WTC11 (cell line): ENCODE measurements around the gene MTURN. TPM values are rescaled to one million over a fixed set of nuclear protein-coding genes. Genes with fewer than 3 reads are reported as not detected.

Source experiments
- ATAC-seq: fragments of 200-7000 bp; cut with Tn5 transposase; 2 replicates; pipeline ENCODE4 v1.10.0; 2021; ENCODE audit warnings: mild to moderate bottlenecking, moderate library complexity
- CTCF ChIA-PET: fragments of 300-600 bp; sonication (Branson Sonifier 250); formaldehyde crosslinking; loops from one replicate; lab custom pipeline; 2021; ENCODE audit warnings: antibody characterized with exemption; lab: Charles Lee
- POLR2A ChIA-PET: fragments of 350-600 bp; sonication (Branson Sonifier 250); formaldehyde crosslinking; loops from one replicate; lab custom pipeline; 2021; ENCODE audit warnings: antibody characterized with exemption; lab: Charles Lee
- DNase-seq: peaks from one replicate; pipeline ENCODE4 v3.0.0; 2021; ENCODE audit warnings: low spot score
- H3K27ac Mint-ChIP-seq: 2 replicates; pipeline ENCODE4 v1.8.0; 2021; ENCODE audit warnings: mixed read lengths
- H3K27me3 Mint-ChIP-seq: 2 replicates; pipeline ENCODE4 v1.8.0; 2021; ENCODE audit warnings: low read depth, mild to moderate bottlenecking, moderate library complexity, mixed read lengths
- H3K36me3 Mint-ChIP-seq: 2 replicates; pipeline ENCODE4 v1.8.0; 2021; ENCODE audit warnings: mixed read lengths
- H3K4me1 Mint-ChIP-seq: 2 replicates; pipeline ENCODE4 v1.8.0; 2022; ENCODE audit warnings: mixed read lengths
- H3K4me3 Mint-ChIP-seq: 2 replicates; pipeline ENCODE4 v1.8.0; 2021; ENCODE audit warnings: mild to moderate bottlenecking, moderate library complexity, mixed read lengths
- H3K9me3 Mint-ChIP-seq: 2 replicates; pipeline ENCODE4 v1.8.0; 2021; ENCODE audit warnings: mixed read lengths
- AR ChIP-seq: fragments of 250-450 bp; sonication (Bioruptor Pico); IDR thresholded peaks from 2 replicates; pipeline ENCODE4 v1.9.0; 2021; ENCODE audit warnings: mild to moderate bottlenecking
- ARID4B ChIP-seq: sonication (generic); formaldehyde crosslinking; IDR thresholded peaks from 2 replicates; pipeline ENCODE4 v1.8.0; 2023; ENCODE audit warnings: missing genetic modification reagents, mild to moderate bottlenecking, borderline replicate concordance
- ATF3 ChIP-seq: sonication (generic); formaldehyde crosslinking; conservative IDR thresholded peaks from 2 replicates; pipeline ENCODE4 v1.8.1; 2022; ENCODE audit warnings: mild to moderate bottlenecking, missing genetic modification reagents
- FOXJ3 ChIP-seq: sonication (generic); formaldehyde crosslinking; IDR thresholded peaks from 2 replicates; pipeline ENCODE4 v1.9.0; 2021; ENCODE audit warnings: missing genetic modification reagents, mild to moderate bottlenecking, borderline replicate concordance
- MXD4 ChIP-seq: fragments of 250-450 bp; sonication (Bioruptor Pico); IDR thresholded peaks from 2 replicates; pipeline ENCODE4 v1.8.0; 2021; ENCODE audit warnings: mild to moderate bottlenecking, moderate library complexity, borderline replicate concordance
- NR1H2 ChIP-seq: sonication (generic); formaldehyde crosslinking; IDR thresholded peaks from 2 replicates; pipeline ENCODE4 v1.9.0; 2021; ENCODE audit warnings: mild to moderate bottlenecking, moderate library complexity, missing genetic modification reagents
- OVOL2 ChIP-seq: fragments of 250-450 bp; sonication (Bioruptor Pico); IDR thresholded peaks from 2 replicates; pipeline ENCODE4 v1.9.0; 2021; ENCODE audit warnings: mild to moderate bottlenecking, borderline replicate concordance
- PRDM15 ChIP-seq: sonication (generic); formaldehyde crosslinking; IDR thresholded peaks from 2 replicates; pipeline ENCODE4 v1.8.0; 2022; ENCODE audit warnings: missing genetic modification reagents
- RELA ChIP-seq: sonication (generic); formaldehyde crosslinking; IDR thresholded peaks from 2 replicates; pipeline ENCODE4 v1.8.1; 2022; ENCODE audit warnings: missing genetic modification reagents, mild to moderate bottlenecking, borderline replicate concordance
- RORB ChIP-seq: fragments of 250-450 bp; sonication (Bioruptor Pico); IDR thresholded peaks from 2 replicates; pipeline ENCODE4 v1.9.0; 2021; ENCODE audit warnings: mild to moderate bottlenecking
- SMAD3 ChIP-seq: sonication (generic); formaldehyde crosslinking; IDR thresholded peaks from 2 replicates; pipeline ENCODE4 v1.8.0; 2022; ENCODE audit warnings: missing genetic modification reagents, mild to moderate bottlenecking, borderline replicate concordance
- SP1 ChIP-seq: sonication (generic); formaldehyde crosslinking; conservative IDR thresholded peaks from 2 replicates; pipeline ENCODE4 v1.8.1; 2022; ENCODE audit warnings: missing genetic modification reagents
- TCF7 ChIP-seq: sonication (generic); formaldehyde crosslinking; IDR thresholded peaks from 2 replicates; pipeline ENCODE4 v1.8.0; 2022; ENCODE audit warnings: mild to moderate bottlenecking, low read depth, missing genetic modification reagents, moderate library complexity
- TP53 ChIP-seq: sonication (generic); formaldehyde crosslinking; IDR thresholded peaks from 2 replicates; pipeline ENCODE4 v1.8.1; 2023; ENCODE audit warnings: mild to moderate bottlenecking, missing genetic modification reagents
- ZNF416 ChIP-seq: fragments of 250-450 bp; sonication (Bioruptor Pico); IDR thresholded peaks from 2 replicates; pipeline ENCODE4 v1.9.0; 2021; ENCODE audit warnings: mild to moderate bottlenecking, inconsistent platforms
- ZNF423 ChIP-seq: fragments of 250-450 bp; sonication (Bioruptor Pico); IDR thresholded peaks from 2 replicates; pipeline ENCODE4 v2.1.2; 2022; ENCODE audit warnings: mild to moderate bottlenecking, moderate library complexity
- total RNA-seq: library from RNA; stranded (reverse); gene quantifications from 3 replicates; pipeline ENCODE4 v1.2.3, GENCODE V29; 2021

MTURN gene
- total RNA-seq, 1 experiment from 2014 or later: 5.0 TPM

DNA sequence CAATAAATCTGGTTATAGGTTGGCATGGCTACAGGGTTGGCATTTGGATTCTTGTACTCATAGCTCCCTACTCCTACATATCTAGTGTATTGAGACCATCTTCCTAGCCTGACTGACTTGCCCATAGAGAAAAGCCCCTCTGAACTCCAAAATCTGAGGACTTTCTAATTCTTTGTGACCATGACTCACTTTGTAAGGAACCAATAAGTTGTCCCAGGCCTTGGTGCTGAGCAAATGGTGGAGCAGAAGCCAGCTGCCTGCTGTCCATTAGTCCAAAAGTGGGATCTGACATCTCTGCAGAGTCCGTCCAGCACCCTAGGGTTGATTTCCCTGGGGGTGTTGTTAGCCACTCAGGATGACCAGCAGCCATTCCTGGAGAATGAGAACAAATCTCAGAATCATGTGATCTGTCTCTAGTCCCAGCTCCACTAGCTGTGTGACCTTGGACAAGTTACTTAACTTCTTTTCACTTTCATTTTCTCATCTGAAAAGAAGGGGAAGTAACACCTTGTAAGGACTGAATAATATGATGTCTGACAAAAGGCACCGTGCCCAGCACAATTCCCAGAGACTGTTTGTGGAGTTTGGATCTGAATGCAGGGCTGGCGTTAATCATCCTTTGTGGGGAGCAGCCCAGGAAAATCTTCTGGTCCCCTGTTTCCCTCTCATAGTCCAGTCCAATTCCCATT lies 44.1 kb downstream of the MTURN start (continued):
- TF ChIP-seq NR1H2: no peak
- TF ChIP-seq SMAD3 (CRISPR knock-in tag): no peak
- no peak for TF ChIP-seq MXD4 (CRISPR knock-in tag)
- TF ChIP-seq AR (CRISPR knock-in tag): no peak
- no peak for TF ChIP-seq RORB (CRISPR knock-in tag)
- TF ChIP-seq TP53 (CRISPR knock-in tag): no peak
- no peak for TF ChIP-seq OVOL2 (CRISPR knock-in tag)
- TF ChIP-seq ZNF423 (CRISPR knock-in tag): no peak

GRCh38 chr7:30180718-30181117 lies 45.9 kb downstream of the MTURN start:
- no peak for ATAC-seq
- H3K4me3 Mint-ChIP-seq: no peak overlapping the region
- CTCF ChIA-PET: interaction anchor here (2.2 kb wide), 1 partner anchor 16 kb away, joined by 6 read pairs; no protein-coding TSS in a partner anchor

More at GRCh38 chr7:30180718-30181117, 45.9 kb downstream of the MTURN start:
- no peaks in the 10 kb centered on the region for H3K36me3 Mint-ChIP-seq
- POLR2A ChIA-PET: no interaction called here
- no peak for DNase-seq
- no peak overlapping the region for H3K27ac Mint-ChIP-seq
- H3K9me3 Mint-ChIP-seq: 0 out of 2 replicates have a peak, but pooled peaks cover 9% of the 10 kb centered on the region
- no peak for TF ChIP-seq PRDM15 (CRISPR knock-in tag)
- TF ChIP-seq SP1 (CRISPR knock-in tag): no peak
- no peak for TF ChIP-seq ATF3 (CRISPR knock-in tag)
- no peak for TF ChIP-seq RELA (CRISPR knock-in tag)
- TF ChIP-seq ARID4B (CRISPR knock-in tag): no peak
- TF ChIP-seq TCF7 (CRISPR knock-in tag): no peak
- no peak for TF ChIP-seq FOXJ3 (CRISPR knock-in tag)
- TF ChIP-seq ZNF416 (CRISPR knock-in tag): no peak
- no peaks in the 10 kb centered on the region for H3K27me3 Mint-ChIP-seq
- peaks cover 10% of the 10 kb centered on the region for H3K4me1 Mint-ChIP-seq
